ENCODE measurements around the gene SCML2. TPM values are rescaled to one million over a fixed set of nuclear protein-coding genes. Genes with fewer than 3 reads are reported as not detected.
"Not testable (repeated sequence)": the region's sequence is repeated elsewhere in the genome, so short reads cannot be mapped to it uniquely, and the experiment has no call there.

The SCML2 gene
- total RNA-seq, 1 experiment from 2014 or later = 3.3 TPM

DNA sequence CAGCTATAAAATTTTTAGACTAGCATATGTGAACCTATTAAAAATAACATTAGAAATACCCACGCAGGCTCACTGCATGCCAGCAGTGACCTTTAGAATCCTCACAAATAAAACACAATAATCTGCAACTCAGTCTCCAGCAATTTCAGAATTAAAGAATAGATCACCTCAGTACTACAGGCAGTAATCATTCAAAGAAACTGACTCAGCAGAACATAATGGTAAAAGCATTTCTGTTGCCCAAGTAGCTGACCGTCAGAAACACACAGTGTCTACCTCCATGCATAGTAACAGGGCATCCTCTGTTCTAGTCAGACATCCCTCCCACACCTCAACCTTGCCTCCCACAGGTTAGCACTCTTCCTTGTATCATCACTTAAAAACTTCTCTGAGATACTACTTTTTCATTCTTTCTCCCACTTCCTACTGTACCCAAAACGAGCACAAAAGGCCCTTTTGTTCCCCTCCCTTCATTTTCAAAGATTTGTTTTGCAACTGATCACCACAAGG lies 68.1 kb downstream of the SCML2 start:
- in situ Hi-C loops (cut with HindIII; ENCODE audit: low pct_unique_long_range_greater_than_20kb, low sequenced_read_pairs) = no loop called here

DNA sequence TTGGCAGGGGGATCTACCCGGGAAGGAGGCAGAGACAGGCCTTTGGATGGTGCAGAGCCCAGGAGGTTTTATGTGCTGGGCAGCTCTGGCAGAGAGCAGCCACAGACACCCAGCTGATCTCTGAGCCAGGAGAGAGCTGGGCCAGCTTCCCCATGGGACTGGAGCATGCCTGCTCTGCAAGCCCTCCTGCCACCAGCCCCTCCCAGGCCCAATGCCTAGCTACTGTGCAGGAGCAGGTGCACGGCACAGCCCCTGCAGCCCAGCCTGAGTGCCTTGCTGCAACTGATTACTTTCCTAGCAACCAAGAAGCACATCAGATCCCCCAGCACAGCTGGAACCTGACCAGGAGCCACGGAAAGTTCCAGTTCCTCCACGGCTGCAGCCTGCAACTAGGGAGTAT lies 76.0 kb downstream of the SCML2 start:
- no peak for DNase-seq (ENCODE audit: low read depth)
- in situ Hi-C loops (cut with HindIII; ENCODE audit: low pct_unique_long_range_greater_than_20kb, low sequenced_read_pairs) = no loop called here

More for the DNA sequence above, 68.1 kb downstream of the SCML2 start:
- no peak for DNase-seq (ENCODE audit: low read depth)

DNA sequence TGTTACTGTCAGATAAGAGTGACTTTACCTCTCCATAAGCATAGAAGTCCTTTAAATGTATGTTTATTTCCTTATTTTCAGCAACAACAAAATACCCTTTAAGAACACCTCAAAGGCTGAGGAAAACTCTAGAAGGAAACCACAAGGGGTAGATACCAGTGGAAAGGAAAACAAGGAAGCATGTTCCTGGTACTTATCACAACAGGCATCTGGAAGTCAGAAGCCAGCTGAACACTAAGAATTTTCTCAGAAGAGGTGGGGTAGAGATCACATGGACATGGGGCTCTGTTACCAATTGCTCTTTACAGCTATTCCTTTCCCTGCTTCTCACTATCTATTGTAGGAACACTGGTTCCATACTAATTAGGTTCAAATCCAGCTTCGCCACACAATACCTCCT lies 82.3 kb downstream of the SCML2 start:
- no peak for DNase-seq (ENCODE audit: low read depth)
- in situ Hi-C loops (cut with HindIII; ENCODE audit: low pct_unique_long_range_greater_than_20kb, low sequenced_read_pairs) = no loop called here

DNA sequence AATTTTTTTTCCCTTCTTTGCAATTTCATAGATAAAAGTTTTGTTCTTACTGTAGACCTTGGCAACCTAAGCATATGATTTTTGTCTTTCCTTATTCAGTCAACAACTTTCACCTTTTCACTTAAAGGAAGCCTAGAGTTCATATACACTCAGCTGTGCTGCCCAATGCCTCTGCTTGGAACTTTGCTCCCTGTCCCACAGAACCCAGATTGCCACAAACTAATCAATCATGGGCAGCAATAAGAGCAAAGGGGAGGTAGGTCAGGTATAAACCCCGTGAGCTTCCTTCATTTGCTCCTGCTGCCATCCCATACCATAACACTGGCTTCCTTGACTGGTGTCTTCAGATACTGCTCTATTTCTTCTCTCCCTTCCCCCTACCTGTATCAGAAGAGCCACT lies 82.8 kb downstream of the SCML2 start:
- no peak for DNase-seq (ENCODE audit: low read depth)
- in situ Hi-C loops (cut with HindIII; ENCODE audit: low pct_unique_long_range_greater_than_20kb, low sequenced_read_pairs) = no loop called here

DNA sequence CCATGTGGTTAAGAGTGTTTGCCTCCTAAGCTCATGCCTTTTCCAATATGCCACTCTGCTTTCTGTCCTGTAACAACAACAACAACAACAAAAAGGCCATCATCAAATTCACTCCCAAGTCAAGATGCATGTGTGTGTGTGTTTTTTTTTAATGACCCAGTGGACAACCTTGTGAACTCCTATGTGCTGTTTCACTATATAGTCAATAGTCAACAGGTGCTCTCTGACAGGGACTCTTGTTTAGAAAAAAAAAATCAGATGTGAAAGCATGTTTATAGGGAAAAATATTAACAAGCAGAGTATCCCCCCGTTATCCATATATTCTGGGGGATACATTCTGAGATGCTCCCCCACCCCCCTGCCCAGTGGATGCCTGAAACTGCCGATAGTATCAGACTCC lies 83.2 kb downstream of the SCML2 start:
- DNase-seq (ENCODE audit: low read depth) = no peak
- in situ Hi-C loops (cut with HindIII; ENCODE audit: low pct_unique_long_range_greater_than_20kb, low sequenced_read_pairs) = no loop called here

DNA sequence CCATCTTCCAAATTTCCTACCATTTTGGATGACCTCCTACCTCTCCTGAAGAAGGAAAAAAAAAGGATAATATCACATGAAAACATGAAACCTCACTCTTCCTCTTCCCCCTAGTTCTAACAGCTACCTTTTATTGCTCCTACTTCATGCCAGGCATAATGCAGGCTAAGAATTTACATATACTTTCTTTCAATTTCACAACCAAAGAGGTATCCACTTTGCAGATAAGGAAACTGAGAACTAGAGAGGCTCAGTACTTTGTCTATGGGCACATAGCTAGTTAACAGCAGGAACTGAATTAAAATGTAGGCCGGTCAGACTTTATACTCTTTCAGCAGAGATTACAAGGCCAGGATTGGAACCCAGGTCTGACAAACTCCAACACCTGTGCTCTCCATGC lies 99.4 kb downstream of the SCML2 start:
- in situ Hi-C loops (cut with HindIII; ENCODE audit: low pct_unique_long_range_greater_than_20kb, low sequenced_read_pairs) = no loop called here
- DNase-seq (ENCODE audit: low read depth) = no peak

DNA sequence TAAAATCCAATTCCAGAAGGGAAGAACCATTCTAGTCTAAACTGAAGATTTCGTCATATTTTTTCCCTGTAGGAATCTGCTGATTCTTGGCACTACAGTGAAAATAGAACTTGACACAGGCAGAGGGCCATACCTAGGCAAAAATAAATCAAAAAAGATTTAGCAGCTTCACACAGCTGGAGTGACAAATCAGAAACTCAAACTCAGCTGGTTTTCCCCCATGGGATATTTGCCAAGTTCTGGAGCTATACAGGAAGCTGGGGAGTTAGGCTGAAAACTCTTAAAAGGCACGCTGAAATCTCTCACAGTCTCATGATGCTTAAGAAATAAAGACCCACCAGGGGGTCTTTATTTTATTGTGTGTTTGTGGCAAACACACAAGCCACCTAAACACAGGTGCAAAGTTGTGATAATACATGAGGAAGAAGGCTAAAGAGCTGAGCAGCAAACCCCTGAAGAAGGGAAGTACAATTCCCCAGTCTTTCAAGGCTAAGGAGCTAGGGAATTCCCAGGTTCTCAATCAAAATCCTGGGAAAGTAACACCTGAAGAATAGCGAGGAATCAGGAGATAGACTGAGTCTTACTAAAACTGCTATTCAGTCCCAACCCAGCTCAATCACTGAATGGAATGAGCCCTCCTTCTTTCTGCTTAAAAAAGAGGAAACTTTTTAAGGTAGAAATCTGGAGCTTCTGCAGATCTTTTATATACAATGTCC lies 101.7 kb downstream of the SCML2 start:
- in situ Hi-C loops (cut with HindIII; ENCODE audit: low pct_unique_long_range_greater_than_20kb, low sequenced_read_pairs) = no loop called here
- no peak for DNase-seq (ENCODE audit: low read depth)

DNA sequence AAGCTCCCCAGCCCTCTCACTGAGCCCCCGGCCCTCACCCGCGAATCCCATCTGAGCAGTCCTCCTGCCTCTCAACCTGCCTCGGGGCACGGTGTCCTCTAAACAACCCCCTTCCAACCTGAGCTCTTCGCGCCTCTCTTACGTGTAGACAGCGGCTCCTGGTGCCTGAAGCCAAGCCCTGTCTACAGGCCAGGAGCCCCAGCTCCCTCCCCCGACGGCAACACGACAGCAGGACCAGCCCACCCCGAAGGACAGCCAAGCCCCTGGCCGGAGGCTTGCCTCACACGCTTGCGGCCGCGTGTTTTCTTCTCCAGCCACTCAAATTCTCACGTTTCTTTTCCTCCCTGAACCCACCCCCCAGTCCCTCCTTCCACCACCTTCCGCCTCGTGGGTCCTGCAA lies 124.8 kb downstream of the SCML2 start:
- DNase-seq (ENCODE audit: low read depth); in situ Hi-C loops (cut with HindIII; ENCODE audit: low pct_unique_long_range_greater_than_20kb, low sequenced_read_pairs): not testable (repeated sequence)

DNA sequence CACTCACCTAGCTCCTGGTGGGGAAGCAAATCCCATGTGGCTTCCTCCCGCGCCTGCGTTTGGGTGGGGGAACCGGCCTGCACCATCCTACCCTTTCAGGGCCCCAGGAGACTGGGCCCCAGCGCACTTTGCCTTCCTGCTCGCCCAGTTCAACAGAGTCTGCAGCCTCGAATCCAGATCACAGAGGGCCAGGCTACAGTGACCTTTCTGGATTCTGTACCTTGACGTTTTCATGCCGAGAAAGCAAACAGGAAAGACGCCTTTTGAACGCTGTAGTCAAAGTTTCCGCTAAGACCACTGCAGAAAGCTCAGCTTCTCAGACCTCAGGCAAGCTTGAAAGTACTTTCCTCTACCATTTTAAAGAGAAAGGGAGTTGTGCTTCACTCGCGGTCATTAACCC lies 126.4 kb downstream of the SCML2 start:
- in situ Hi-C loops (cut with HindIII; ENCODE audit: low pct_unique_long_range_greater_than_20kb, low sequenced_read_pairs) = no loop called here

DNA sequence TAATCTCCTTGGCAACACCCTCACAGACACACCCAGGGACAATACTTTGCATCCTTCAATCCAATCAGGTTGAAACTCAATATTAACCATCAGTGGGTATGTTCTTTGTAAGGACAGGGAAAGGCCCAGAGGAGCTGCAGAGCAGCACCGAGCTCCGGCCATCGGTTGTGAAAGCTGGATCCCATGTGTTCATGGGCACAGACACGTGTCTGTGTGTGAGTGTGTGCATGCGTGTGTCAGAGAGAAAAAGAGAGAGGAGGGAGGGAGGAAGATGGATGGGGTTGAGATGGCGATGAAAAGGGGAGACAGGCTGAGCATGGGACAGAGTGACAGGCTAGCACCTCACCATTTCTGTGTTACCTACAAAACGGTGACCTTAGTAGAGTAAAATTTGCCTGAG lies 127.0 kb downstream of the SCML2 start:
- in situ Hi-C loops (cut with HindIII; ENCODE audit: low pct_unique_long_range_greater_than_20kb, low sequenced_read_pairs) = no loop called here
- DNase-seq (ENCODE audit: low read depth) = no peak

More for the DNA sequence above, 126.4 kb downstream of the SCML2 start:
- DNase-seq (ENCODE audit: low read depth) = no peak

DNA sequence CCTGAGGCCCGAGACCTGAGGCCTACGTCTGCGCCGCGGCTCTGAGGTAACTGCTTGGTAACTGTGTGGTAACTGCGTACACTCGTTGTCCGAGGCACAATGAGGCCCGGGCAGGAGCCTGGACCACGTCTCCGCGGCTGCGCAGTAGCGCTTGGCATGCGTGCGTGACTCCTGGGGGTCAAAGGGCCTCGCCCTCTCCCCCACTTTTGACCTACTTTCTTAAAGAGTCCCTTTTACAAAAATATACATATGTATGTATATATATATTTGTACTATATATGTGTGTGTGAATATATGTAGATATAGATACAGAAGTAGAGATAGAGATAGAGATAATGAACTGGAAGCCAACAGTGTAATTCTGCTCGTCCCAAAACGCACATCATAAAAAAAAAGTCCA lies 133.7 kb downstream of the SCML2 start, which contains the start of gene BEND2:
Gene BEND2 (minus strand): TSS at position 101 of the 400 bp plus-strand sequence. CDS start 136 bp downstream, outside the sequence.
- no peak for DNase-seq (ENCODE audit: low read depth)
- in situ Hi-C loops (cut with HindIII; ENCODE audit: low pct_unique_long_range_greater_than_20kb, low sequenced_read_pairs) = no loop called here

DNA sequence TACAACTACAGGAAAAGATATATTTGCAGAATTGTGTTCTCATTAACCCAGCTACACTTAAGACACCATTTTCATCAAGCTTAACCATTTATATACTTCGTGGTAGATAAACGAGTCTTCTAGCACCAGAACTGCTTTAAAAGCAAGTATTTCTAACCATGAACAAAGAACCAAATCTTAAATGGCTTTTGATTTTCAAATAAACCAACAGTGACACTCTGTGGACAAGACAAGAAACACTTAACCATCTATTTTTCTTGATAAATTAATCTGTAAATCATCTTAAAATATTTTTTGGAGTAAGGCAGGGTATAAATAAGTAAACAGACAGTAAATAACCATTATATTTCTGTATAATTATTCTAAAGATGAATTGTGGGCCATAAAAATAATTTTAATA lies 144.0 kb downstream of the SCML2 start:
- in situ Hi-C loops (cut with HindIII; ENCODE audit: low pct_unique_long_range_greater_than_20kb, low sequenced_read_pairs) = no loop called here
- DNase-seq (ENCODE audit: low read depth) = peak; percentile 0

DNA sequence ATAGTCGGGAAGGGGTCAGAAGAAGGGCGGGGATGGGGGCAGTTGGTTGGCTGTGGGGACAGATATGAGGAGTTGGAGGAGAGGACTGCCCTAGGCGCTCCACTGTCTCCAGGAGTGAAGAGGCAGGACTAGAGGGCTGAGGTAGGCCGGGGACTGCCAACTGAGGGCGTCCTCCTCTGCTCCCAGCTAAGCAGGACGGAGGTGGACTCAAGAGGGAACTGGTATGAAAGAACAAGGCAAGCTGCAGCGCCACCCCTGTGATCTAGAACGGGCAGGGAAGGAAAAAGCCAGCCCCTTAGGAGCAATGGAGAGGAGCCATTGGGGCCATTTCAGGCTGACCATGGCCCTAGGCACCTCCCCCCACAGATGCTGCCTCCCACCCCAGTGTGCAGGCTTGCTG lies 147.8 kb downstream of the SCML2 start:
- in situ Hi-C loops (cut with HindIII; ENCODE audit: low pct_unique_long_range_greater_than_20kb, low sequenced_read_pairs) = no loop called here
- DNase-seq (ENCODE audit: low read depth) = no peak

DNA sequence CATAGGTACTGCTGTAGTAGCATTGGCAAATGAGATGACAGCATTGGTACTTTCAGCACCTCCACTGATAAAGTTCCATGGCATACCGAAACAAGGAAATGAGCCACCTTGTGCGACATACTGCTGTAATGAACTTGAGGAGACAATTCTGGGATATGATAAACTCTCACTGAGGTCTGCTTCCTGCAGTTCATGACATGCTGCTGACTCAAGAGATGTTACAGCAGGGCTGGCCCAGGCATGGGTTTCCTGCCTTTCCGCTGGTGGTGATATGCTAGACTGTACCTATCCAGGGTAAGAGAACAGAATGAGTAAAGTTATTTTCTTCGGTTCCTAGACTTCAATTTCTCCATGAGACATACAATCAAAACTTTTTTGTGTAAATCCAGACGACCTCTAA lies 150.9 kb downstream of the SCML2 start:
- in situ Hi-C loops (cut with HindIII; ENCODE audit: low pct_unique_long_range_greater_than_20kb, low sequenced_read_pairs) = no loop called here

DNA sequence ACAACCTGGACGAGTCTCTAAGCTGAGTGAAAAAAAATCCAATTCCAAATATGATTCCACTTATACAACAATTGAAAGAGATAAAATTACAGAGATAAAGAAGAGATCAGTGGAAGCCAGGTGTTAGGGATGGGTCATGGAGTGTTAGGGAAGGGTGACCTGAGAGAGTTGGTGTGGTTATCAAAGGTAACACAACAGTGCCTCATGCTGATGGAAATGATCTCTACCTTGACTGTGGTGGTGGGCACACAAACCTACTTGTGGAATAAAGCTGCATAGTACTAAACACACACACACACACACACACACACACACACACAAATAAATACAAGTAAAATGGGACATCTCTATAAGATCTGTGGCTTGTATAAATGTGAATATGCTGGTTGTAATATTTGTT lies 159.8 kb downstream of the SCML2 start:
- no peak for DNase-seq (ENCODE audit: low read depth)
- in situ Hi-C loops (cut with HindIII; ENCODE audit: low pct_unique_long_range_greater_than_20kb, low sequenced_read_pairs) = no loop called here

More for the DNA sequence above, 150.9 kb downstream of the SCML2 start:
- no peak for DNase-seq (ENCODE audit: low read depth)

Other genes starting within 250 kb of the SCML2 start
- gene BEND2, start 133.8 kb downstream of the SCML2 start, total RNA-seq (2014; rRNA removed; shearing (Covaris generic); ENCODE audit: low replicate concordance) = not detected in 2 replicates
- 0.34 and 0.35 TPM in 2 replicates for gene CDKL5, start 70.9 kb upstream of the SCML2 start, total RNA-seq (2014; rRNA removed; shearing (Covaris generic); ENCODE audit: low replicate concordance)

Data from Caki2 (cell line).